GM12801 (cell line): ENCODE measurements around the gene MATN4.

Experiments
- TF ChIP-seq, protein P1 (sequence below): IDR thresholded peaks from one replicate; pipeline ENCODE4 v1.5.1; 2011; ENCODE audit warnings: control low read depth; ENCODE audit not compliant: insufficient read length; ENCODE audit errors: extremely low read depth

Gene MATN4

DNA sequence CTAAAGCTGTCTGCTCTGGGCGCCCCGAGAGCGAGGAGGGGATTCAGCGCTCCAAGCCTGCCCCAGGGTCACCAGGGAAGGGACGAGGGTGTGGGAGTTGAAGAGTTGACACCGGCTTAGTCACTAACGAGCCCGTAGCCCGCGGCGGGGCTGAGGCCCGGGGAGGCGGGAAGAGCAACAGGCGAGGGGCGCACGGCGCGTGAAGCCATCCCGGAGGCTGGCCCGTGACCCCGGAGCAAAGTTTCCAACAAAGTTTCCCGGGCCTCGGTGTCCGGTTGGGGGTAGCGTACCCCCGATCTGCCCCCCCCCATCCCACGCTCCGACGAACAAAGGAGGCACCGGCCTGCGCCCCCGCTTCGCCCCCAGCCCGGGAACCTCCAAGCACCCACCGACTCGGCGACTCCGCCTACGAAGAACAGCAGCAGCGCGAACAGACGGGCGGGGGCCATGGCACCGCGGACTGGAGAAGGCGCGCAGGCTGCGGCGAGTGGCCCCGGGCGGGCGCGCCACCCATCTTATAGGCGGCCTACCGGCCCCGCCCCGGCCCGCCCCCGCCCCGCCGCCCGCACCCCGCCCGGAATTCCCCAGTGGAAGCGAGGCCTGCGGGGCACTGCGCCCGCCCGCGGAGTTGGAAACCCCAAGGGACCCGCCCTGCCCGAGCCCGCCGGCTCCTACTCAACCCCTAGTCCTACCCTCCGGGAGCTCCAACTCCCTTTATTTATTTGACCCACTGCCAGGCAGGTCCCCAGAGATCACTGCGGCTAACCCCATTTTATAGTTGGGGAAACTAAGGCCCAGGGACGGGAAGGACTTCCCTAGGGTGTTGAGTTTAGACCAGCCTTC, 40.1 kb upstream of the MATN4 start, which contains the start of gene SDC4:
Gene SDC4, minus strand, starts transcription at position 489 of the 843 bp plus-strand sequence. Its CDS starts 40 bp downstream, at position 449.
- TF ChIP-seq, protein P1, sequence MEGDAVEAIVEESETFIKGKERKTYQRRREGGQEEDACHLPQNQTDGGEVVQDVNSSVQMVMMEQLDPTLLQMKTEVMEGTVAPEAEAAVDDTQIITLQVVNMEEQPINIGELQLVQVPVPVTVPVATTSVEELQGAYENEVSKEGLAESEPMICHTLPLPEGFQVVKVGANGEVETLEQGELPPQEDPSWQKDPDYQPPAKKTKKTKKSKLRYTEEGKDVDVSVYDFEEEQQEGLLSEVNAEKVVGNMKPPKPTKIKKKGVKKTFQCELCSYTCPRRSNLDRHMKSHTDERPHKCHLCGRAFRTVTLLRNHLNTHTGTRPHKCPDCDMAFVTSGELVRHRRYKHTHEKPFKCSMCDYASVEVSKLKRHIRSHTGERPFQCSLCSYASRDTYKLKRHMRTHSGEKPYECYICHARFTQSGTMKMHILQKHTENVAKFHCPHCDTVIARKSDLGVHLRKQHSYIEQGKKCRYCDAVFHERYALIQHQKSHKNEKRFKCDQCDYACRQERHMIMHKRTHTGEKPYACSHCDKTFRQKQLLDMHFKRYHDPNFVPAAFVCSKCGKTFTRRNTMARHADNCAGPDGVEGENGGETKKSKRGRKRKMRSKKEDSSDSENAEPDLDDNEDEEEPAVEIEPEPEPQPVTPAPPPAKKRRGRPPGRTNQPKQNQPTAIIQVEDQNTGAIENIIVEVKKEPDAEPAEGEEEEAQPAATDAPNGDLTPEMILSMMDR = no peak

- TF ChIP-seq, protein P1 = no peak
These were observed 39.3 kb upstream of the MATN4 start for GRCh38 chr20:45347297-45347935.

- TF ChIP-seq, protein P1 = no peak
These were observed 38.8 kb upstream of the MATN4 start for GRCh38 chr20:45346851-45347250.

GRCh38 chr20:45346291-45346718, 38.2 kb upstream of the MATN4 start:
- TF ChIP-seq, protein P1 = no peak

- TF ChIP-seq, protein P1 = no peak
These were observed 37.2 kb upstream of the MATN4 start for GRCh38 chr20:45345104-45345936.

DNA sequence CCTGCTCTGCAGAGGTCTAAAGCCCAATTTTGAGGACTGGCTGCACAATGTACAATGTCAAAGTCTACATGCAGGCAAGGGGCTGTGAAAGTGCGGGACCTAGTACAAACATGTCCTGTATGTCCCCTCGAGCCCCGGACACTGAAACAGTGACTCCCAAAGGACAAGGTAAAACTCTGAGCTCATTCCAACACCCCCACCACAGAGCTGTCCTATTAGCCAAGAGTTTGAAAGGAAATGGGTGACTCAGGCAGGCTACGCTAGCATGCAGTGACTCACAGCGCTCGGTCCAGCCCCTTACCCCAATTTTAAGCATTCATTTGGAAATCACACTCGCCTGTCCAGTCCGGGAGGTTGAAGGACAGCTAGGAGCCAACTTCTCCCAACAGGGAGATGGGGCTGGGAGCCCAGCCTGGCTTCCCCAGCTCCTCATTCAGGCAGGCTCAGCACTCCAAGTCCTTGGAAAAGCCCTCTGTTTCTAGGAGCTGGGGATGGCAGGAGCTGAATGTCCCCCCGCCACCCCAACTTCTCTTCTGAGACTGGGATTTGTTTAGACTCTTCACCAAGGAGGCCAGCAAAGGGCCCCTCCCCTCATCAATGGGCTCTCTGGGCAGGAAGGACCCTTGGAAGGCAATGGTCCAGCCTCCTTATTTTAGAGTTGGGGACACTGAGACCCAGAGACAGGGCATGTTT, 36.2 kb upstream of the MATN4 start:
- TF ChIP-seq, protein P1 = no peak
